NOMO-1 (cell line): ENCODE results near the gene DCP1A.
"Not testable (repeated sequence)": the region's sequence is repeated elsewhere in the genome, so short reads cannot be mapped to it uniquely, and the experiment has no call there.

Experiments used
- DNase-seq, 2 experiments: peaks; one replicate each; lab custom pipeline; 2025; ENCODE audit not compliant: unreplicated experiment in 2 of 2; lab: John Stamatoyannopoulos, UW

DCP1A gene

DNA sequence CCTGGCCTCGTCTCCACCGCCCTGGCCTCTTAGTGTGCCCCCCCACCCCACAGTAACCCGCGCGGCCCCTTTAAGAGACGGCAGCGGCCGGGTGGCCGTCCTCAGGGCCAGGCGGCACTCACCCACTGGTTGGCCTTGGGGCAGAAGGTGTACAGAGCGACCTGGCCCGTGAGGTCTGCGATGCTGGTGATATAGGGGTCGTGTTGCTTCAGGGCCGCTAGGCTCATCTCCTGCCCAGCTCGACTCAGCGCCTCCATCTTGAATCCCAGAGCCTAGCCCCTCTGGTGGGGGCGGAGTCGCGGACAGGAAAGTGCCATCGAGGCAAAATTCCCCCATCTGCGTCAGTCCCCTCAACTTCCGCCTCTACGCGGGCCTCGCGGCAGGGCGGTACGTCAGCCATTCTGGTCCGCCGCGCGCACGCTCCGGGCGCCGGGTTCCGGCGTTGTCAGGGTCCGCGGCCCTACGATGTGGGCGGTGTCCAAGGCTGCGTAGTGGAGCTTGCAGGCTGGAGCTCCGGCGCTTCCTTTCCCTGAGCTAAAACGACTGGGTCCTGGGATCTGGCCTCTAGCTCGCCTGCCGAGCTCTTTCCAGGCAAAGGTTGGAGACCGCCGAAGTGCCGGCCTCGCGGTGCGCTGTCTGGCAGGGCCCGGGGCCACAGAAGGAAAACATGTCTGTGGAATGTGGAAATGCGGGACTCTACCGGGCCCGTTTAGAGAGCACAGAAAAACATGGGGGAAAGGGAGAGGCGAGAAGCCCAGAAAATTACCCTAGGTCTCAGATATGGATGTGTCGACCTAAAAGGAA, at the start of gene DCP1A:
Gene DCP1A (minus strand): TSS at position 283 of the 804 bp plus-strand sequence. CDS start 26 bp downstream, at position 257.
- DNase-seq = peak; percentile 91 to 93

DNA sequence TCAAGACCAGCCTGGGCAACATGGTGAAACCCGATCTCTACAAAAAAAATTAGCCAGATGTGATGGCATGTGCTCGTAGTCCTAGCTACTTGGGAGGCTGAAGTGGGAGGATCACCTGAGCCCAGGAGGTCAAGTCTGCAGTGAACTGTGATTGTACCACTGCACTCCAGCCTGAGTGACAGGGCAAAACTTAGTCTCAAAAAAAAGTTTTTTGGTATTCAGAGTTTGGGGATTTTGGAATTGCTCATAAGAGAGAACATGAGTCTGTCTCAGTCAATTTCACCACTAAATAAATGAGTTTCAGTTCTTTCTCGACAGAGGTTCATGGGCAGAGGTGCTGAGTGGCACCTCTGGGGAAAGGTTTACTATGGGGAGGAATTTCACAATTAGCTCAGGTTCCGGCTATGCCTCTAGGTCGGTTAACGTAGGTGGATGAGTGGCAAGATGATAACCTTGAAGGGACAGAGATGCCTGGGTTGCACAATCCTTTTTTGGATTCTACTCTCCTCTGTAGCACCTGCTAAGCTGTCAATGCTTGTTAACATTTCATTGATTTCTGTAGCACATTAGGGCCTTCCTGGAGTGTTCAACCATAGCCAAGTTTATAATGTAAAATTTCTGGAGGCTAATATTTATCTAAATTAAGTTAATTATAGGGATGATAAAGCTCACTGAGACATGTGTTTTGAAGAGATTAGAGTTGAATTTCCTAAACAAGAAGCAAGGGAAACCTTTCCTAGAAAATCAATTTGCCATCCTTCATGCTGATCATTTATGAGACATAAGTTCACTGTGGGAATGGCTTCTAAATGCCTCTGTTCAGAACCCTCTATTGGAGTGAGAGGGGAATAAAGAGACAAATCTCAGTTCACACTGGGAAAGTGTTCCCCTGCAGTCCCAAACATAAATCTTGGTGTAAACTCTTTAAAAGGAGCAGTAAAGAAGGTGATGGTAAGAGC, 37.4 kb upstream of the DCP1A start:
- DNase-seq = no peak

DNA sequence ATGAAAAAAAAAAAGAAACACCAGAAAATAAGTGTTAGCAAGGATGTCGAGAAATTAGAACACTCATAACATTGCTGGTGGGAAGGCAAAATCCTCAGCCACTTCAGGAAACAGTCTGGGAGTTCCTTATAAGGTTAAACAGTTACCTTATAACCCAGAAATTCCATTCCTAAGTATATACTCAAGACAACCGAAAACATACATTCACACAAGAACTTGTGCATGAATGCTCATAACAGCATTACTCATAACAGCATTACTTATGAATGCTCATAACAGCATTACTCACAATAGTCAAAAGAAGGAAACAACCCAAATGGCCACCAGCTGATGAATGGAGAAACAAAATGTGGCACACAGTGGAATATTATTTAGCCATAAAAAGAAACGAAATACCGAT, 34.8 kb upstream of the DCP1A start:
- no peak for DNase-seq

DNA sequence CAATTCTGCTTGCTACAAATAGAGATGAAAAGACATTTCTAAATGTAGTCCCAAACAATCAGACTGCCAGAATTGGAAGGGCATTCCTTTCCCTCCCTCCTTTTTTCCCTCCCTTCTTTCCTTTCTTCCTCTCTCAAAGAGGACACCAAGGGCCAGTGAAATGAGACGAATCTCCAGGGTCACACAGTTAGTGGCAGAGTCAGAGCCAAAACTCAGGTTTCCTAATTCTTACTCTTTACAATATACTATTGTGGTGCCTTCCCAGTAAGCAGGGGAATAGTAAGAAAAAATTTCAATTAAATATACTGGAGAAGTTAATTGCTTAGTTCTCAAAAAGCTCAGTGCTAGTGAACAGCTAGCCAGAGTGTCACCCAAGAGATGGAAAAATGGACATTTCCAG, 33.0 kb upstream of the DCP1A start:
- DNase-seq = no peak

DNA sequence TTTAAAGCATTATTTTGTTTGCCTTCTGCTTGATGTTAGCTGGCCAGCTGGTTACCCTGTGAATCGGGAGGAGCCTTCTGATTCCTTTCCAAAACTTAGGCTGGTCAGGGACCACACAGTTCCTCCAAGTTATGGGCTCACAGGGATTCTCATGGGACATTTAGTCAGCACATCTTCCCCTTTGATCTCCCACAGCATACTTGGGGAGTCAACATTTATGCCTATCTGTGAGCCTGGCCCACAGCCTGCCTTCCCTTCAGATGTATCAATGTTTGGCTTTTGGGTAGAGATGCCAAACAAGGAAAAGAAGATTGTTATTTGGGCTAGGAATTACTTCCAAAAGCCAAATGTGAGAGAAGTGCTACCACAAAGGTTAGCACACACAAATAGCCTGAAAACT, 32.6 kb upstream of the DCP1A start:
- no peak for DNase-seq

DNA sequence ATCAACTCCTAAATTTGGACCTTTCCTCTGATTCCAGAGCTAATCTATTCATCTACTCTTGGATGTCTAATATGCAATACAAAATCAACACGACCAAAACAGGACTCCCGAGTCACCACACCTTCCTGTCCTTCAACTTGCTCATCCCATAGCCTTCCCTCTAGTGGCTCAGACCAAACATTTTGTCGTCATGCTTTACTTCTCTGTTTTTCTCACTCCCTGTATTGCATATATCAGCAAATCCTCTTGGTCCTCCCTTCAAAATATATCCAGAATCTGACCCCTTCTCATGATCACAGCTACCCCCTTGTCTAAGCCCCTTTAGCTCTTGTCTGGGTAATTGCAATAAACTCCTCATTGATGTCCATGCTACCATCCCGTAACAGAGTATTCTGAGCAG, 30.5 kb upstream of the DCP1A start:
- no peak for DNase-seq

DNA sequence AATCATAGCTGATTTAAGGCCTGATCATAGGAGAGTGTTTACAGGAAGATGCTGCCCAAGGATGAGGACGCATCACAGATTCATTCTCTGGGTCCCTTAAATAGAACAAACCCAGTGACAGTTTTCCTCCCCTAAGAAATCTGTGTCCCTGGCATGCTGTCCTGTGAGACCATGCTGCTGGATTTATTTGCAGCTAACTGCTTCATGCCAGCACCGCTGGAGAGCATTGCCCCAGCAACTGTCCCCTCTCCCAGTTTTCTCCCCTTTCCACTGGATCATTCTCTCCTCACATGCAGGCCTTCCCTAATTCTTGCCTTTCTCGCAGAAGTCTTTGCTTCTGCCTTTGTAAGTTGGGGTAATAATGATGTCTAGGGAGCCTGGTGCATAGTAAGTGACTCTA, 29.3 kb upstream of the DCP1A start:
- no peak for DNase-seq

DNA sequence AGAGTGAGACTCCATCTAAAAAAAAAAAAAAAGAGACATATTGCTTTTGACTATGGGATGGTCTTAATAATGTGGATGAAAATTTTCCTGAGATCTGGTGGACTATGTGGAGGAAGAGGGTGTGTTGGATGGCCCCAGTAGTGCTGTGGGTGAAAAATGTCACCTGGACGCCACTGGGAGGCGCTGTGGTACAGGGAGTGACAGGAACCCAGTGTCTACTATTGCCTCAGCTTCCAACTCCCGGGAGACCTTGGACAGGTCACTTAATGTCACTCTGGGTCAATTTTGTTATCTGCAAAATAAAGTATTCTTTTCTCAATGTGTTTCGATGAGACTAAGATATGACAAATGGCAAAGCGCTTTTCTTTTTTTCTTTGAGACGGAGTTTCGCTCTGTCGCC, 27.7 kb upstream of the DCP1A start:
- DNase-seq = peak; percentile 8 to 28

DNA sequence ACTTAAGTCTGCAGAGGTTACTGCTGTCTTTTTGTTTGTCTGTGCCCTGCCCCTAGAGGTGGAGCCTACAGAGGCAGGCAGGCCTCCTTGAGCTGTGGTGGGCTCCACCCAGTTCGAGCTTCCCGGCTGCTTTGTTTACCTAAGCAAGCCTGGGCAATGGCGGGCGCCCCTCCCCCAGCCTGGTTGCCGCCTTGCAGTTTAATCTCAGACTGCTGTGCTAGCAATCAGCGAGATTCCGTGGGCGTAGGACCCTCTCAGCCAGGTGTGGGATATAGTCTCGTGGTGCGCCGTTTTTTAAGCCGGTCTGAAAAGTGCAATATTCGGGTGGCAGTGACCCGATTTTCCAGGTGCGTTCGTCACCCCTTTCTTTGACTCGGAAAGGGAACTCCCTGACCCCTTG, 23.4 kb upstream of the DCP1A start:
- DNase-seq = not testable (repeated sequence)

DNA sequence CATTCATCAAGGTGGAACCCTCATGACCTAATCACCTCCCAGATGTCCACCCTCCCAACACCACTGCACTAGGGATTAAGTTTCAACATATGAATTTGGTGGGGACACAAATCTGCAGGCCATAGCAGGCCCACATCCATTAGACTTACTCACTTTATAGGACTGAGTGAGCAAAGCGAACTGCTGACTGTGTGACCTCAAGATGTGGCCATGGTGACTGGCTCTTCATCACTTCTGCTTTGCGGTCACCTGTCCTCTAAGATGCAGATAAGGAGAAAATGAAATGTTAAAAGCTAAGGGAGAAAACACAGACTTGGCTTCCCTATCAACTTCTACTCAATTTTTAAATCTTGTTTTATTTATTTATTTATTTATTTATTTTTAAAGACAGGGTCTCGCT, 14.5 kb upstream of the DCP1A start:
- DNase-seq = peak; percentile 24 to 70

DNA sequence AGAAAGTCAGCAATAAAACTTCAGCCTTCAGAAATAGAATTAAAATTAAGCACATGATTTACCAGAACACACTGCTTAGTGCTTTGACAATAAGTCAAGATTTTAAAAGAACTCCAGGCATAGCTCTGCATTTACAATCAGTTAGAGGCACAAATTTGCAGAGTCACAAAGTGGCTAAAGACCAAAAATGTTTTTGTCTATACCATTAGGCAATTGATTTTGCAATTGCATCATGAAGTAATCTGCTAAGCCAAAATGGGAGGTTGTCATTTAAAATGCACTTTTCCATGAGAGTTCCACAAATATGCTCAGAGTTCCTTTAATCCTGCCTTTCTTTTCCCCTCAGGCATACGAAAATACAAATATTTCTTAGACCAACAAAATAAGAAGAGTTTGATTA, 10.1 kb upstream of the DCP1A start:
- peak; percentile 34 to 66 for DNase-seq

DNA sequence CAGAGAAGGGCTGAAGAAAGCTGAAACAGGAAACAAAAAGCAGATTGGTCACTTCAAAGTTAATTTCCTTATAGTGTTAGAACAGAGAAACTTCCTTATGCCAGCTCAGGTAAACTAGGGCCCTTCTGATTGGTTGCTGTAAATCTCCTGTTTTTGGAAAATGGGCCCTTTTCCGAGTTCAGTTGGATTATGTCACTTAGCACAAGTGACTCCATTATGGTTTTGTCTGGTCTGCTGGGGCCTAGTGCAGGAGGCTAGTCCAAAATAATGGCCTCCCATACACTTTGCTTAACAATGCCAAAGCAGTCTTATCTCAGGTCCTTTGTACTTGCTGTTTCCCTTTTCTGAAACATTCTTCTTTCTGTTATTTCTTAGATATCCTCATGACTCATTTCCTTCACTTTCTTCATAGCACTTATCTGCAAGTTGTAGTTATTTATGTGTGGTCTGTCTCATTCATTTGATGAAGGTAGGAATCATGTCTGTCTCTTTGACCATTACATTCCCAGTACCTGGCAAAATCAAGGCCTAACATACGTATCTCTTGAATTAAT, 7.7 kb upstream of the DCP1A start:
- peak; percentile 9 to 78 for DNase-seq

DNA sequence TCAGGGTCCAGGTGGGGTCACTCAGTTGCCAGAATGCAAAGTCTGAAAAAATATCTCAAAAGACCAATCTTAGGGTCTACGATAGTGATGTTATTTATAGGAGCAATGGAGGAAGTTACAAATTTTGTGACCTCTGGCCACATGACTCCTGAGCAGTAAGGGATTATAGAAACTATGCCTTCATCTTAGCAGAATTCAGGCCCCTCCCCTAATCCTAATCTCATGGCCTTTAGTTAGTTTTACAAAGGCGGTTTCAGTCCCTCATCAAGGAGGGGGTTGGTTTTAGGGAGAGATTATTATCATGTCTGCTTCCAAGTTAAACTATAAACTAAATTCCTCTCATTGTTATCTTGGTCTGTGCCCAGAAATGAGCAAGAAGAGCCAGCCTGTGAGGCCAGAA, 5.9 kb upstream of the DCP1A start:
- DNase-seq = peak in 1 of 2 experiments; percentile 7

DNA sequence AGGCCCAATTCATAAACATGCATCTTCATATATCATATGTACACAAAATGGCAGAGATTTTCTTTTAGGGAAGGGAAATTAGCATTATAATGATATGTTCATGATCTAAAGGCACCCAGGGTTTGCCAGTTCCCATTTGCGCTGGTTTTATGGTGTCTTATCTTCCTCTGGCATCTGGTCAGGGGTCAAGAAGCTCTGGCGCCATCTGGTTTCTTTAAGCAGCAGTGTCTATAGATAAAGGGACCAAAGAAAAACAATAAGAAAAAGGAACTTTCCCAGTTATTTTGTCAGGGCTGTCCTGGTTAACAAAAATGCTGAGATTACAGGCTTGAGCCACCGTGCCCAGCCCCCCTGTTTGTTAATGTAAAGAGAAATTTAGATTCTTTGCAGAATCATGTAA, 3.3 kb upstream of the DCP1A start:
- DNase-seq = peak; percentile 77 to 83

DNA sequence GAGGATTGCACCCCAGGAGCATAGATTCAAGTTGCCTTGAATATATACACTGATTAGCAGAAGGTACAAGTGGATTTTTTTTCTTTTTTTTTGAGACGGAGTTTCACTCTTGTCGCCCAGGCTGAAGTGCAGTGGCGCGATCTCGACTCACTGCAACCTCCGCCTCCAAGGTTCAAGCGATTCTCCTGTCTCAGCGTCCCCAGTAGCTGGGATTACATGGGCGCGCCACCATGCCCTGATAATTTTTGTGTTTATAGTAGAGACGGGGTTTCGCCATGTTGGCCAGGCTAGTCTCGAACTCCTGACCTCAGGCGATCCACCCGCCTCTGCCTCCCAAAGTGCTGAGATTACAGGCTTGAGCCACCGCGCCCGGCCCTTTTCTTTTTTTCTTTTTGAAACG, 775 bp upstream of the DCP1A start:
- not testable (repeated sequence) for DNase-seq

DNA sequence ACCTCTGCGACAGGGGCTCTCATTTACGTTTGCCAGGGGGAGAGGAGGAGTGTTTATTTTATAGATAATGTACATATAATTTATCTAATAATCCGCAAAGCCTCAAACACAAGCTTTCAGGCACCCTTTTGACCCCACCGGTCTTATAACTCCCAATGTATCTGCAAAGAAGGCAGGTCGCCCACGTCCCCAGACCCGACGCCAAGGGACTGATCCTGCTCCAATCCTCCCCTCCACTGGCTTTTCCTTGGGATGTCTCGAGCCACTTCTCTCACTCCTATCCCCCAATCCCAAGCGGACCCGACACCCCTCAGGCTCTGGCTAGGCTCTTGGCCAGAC, 452 bp downstream of the DCP1A start:
- DNase-seq = no peak

DNA sequence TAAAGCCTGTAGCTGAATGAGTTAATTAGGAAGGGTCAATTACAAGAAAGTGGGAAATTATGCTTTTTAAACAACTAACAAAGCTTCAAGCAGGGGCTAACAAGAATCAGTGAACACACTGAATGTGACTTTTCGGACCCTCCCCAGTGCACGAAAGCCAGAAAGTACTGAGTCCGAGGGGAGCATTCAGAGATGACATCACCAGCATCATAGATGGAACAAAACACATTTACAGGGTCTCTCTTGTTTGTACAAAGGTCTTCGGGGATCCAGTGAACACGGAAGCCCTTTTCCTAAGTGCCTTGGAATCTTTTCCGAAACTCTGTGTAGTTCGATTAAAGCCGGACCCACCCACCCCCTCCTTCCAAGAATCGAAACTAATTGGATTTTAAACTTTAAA, 829 bp downstream of the DCP1A start:
- no peak for DNase-seq

DNA sequence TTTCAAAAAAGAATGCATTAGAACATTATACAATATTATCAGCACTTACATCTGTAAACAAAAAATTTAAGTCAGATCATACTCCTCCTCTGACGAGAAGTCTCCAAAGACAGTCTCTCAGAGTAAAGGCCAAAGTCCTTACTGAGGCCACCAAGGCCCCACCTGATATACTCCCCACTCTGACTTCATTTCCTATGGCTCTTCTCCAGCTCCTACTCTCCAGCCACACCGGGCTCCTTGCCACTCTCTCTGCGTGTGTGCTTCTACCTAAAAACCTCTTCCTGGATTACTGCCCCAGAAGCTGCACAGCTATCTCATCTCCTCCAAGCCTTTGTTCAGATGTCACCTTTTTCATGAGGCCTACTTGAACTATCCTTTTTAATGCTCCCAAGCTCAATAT, 5.0 kb downstream of the DCP1A start:
- no peak for DNase-seq

DNA sequence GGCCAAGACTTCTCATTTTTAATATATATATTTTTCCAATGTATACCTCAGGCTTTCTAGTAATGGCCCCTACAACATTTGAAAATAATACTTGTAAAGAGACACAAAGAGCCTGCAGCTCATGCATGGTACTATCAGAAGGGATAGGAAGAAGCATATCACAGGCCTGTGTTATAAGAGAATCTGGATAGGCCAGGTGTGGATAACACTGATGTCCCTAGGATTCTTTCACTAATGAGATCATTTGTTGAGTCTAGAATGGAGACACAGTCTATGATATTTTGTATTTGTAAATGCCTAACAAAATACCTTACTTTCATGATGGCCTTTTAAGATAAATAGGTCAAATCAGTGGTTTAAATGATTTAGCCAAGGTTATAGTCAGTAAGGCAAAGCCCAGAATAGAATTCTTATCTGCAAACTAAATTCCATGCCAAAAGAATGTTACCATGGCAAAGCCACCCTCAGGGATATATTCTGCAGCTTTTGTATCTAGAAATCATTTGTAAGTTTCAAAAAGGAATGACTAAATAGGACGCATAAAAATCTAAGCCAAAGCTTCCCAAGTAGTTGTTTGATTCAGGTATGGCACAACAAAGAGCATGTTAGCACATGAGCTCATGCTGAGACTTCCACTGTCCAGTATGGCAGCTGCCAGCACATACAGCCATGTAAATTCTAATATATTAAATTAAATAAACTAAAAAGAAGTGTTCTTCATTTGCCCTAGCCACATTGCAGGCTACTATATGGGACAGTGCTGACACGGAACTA, 10.0 kb downstream of the DCP1A start:
- DNase-seq = no peak

DNA sequence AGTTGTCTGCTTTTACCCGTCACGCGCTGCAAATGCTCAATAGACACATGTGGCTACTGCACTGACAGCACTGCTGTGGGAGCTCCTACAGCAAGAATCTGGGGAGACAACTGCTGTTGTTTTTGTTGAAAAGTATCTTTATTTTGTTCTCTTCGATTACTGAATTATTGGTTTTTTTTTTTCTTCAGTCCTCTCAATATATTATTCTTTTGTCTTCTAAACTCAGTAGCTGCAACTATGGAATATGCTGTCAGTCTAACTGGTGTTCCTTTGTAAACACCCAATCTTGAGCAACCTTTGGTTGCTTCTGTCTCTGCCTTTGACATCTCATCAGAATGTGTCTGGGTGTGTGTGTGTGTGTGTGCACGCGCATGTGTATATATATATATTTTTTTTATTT, 12.6 kb downstream of the DCP1A start:
- no peak for DNase-seq

DNA sequence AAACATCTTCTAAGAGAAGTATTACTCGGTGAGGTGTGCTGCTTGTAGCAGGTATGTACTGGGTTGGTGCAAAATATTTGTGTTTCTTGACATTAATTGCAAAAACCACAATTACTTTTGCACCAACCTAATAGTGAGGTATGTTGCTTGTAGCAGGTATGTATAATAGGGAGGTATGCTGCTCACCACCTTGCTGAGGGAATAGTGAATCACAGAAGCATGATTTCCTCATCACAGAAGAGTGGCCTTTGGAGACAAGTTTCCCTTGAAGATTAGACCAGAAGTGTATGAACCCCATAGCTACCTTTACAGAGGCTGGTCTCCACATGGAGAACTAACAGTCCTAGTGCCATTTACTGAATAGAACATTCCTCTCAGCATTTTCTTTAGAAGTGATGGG, 15.5 kb downstream of the DCP1A start:
- DNase-seq = no peak
